NCI-H1436 (cell line): ENCODE results near the gene TPPP.
"Not testable (repeated sequence)": the region's sequence is repeated elsewhere in the genome, so short reads cannot be mapped to it uniquely, and the experiment has no call there.

Experiments
- DNase-seq: peaks from one replicate; lab custom pipeline; 2025; lab: John Stamatoyannopoulos, UW

TPPP gene

GRCh38 chr5:693271-694041, at the start of gene TPPP:
TPPP (minus strand) TSS chr5:693352; CDS start chr5:678060, 15,292 bp downstream.
- DNase-seq = peak; percentile 66

GRCh38 chr5:742276-742675, 49.1 kb upstream of the TPPP start:
- DNase-seq = not testable (repeated sequence)

GRCh38 chr5:734145-734544, 41.0 kb upstream of the TPPP start:
- not testable (repeated sequence) for DNase-seq

- DNase-seq = not testable (repeated sequence)
These were observed 39.8 kb upstream of the TPPP start for GRCh38 chr5:732754-733454.

- DNase-seq = not testable (repeated sequence)
These were observed 36.1 kb upstream of the TPPP start for GRCh38 chr5:729225-729624.

GRCh38 chr5:727087-727486, 33.9 kb upstream of the TPPP start:
- DNase-seq = not testable (repeated sequence)

- DNase-seq = not testable (repeated sequence)
These were observed 30.7 kb upstream of the TPPP start for GRCh38 chr5:723865-724264.

- DNase-seq = not testable (repeated sequence)
These were observed 30.2 kb upstream of the TPPP start for GRCh38 chr5:723309-723708.

- DNase-seq = not testable (repeated sequence)
These were observed 26.2 kb upstream of the TPPP start for GRCh38 chr5:719379-719778.

GRCh38 chr5:717143-717542, 24.0 kb upstream of the TPPP start:
- DNase-seq = no peak

- DNase-seq = not testable (repeated sequence)
These were observed 23.6 kb upstream of the TPPP start for GRCh38 chr5:716740-717139.

- not testable (repeated sequence) for DNase-seq
These were observed 22.5 kb upstream of the TPPP start for GRCh38 chr5:715636-716035.

- not testable (repeated sequence) for DNase-seq
These were observed 21.3 kb upstream of the TPPP start for GRCh38 chr5:714215-715118.

- not testable (repeated sequence) for DNase-seq
These were observed 20.5 kb upstream of the TPPP start for GRCh38 chr5:713686-714085.

GRCh38 chr5:708848-709517, 15.8 kb upstream of the TPPP start:
- DNase-seq = not testable (repeated sequence)

- DNase-seq = not testable (repeated sequence)
These were observed 15.2 kb upstream of the TPPP start for GRCh38 chr5:708374-708773.

GRCh38 chr5:706127-706526, 13.0 kb upstream of the TPPP start:
- DNase-seq = not testable (repeated sequence)

GRCh38 chr5:696753-697702, 3.9 kb upstream of the TPPP start:
- not testable (repeated sequence) for DNase-seq

GRCh38 chr5:696191-696590, 3.0 kb upstream of the TPPP start:
- DNase-seq = not testable (repeated sequence)

- DNase-seq = not testable (repeated sequence)
These were observed 2.3 kb upstream of the TPPP start for GRCh38 chr5:695475-695874.
